ENCODE data around the gene PLXNB2.
A peak's percentile ranks its signal among the peaks of the same experiment; 100 is the strongest.

The PLXNB2 gene

DNA sequence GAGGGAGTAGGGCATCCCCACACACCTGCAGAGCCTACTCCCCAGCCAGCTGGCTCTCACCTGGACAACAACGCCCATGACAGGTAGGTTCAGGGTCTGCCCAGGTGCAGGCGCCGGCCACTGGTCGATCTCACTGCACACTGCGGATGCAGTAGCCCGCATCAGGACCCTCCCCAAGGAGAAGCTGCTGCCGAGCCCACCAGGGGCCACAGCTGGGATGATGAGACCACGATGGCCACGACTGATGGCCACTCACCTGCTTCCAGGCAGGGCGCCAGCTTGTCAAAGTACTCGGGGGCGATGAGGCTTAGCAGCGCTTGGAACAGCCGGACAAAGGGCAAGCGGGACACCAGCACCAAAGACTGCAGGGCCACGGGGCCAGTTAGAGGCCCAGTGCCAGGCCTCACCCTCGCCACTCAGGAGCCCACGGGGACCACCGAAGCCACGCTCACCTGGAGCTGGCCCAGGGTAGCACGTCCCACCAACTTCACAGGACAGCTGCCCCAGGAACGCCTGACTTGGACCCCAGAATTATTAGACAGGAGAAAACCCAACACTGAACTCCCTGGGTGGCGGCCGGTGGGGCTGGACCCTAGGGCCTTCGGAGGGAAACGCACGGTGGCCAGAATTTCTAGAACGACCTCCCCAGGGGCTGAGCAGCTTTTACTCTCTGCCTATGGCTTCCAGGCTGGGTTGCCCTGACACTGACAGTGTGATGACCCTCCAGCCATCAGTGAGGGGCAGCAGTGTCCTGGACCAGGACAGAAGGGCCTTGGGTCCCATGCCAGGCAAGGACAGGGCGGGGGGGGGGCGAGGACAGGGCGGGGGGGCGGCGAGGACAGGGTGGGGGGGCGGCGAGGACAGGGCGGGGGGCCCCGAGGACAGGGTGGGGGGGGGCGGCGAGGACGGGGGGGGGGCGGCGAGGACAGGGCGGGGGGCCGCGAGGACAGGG is 8.9 kb upstream of the PLXNB2 start:
- Histone ChIP-seq H3K4me1 (ENCODE audit: insufficient read depth, poor library complexity, severe bottlenecking) (peaks cover 10% of the 10 kb centered on the region), H3K4me3 (ENCODE audit: severe bottlenecking) (no peak overlapping the region), H3K27ac (ENCODE audit: poor library complexity, severe bottlenecking) (no peak overlapping the region), H3K9me3 (ENCODE audit: severe bottlenecking) (no peaks in the 10 kb centered on the region), H3K36me3 (ENCODE audit: low read depth) (no peaks in the 10 kb centered on the region), H3K27me3 (ENCODE audit: insufficient read depth, poor library complexity, severe bottlenecking) (no peaks in the 10 kb centered on the region)
- no peak for DNase-seq (ENCODE audit: low spot score)
- ATAC-seq (ENCODE audit: low read depth): no peak
- TF ChIP-seq, protein P1, sequence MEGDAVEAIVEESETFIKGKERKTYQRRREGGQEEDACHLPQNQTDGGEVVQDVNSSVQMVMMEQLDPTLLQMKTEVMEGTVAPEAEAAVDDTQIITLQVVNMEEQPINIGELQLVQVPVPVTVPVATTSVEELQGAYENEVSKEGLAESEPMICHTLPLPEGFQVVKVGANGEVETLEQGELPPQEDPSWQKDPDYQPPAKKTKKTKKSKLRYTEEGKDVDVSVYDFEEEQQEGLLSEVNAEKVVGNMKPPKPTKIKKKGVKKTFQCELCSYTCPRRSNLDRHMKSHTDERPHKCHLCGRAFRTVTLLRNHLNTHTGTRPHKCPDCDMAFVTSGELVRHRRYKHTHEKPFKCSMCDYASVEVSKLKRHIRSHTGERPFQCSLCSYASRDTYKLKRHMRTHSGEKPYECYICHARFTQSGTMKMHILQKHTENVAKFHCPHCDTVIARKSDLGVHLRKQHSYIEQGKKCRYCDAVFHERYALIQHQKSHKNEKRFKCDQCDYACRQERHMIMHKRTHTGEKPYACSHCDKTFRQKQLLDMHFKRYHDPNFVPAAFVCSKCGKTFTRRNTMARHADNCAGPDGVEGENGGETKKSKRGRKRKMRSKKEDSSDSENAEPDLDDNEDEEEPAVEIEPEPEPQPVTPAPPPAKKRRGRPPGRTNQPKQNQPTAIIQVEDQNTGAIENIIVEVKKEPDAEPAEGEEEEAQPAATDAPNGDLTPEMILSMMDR (IDR thresholded peaks at IDR 0.05; ENCODE audit: poor library complexity, severe bottlenecking): no peak

DNA sequence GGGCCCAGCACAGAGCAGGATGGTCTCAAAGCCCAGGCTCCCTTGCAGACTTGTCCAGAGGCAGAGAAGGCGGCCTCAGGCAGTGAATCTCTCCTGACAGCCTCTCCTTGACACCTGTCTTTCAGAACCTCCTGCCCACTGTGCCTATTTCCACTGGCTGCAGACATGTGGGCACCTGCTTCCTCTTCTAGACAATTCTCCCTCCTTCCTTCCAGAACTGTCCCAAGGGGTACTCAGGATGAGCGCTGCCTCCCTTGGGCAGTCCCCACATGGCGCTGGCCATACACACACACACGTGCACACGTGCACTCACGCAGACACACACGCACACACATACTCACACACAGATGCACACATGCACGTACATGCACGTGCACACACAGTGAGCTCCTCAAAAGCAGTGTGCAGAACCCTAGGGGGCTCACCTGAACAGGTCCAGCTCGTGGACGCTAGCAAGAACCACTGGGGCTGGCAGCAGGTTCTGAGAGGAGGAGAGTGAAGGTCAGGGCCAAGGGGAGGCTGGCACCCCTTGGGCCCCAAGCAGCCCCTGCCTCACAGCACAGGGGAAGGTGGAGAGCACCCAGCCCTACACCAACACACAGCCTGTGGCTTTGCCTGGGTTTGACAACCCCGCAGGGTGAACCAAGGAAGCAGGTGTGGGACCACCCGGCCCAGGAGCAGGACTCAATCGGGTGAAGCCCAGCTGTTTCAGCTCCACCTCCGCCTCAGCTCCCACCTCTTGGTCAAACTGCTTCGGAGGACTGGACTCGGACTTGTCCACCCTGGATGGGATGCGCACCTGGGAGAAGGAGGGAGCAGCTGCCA is 8.1 kb upstream of the PLXNB2 start:
- no peak for ATAC-seq (ENCODE audit: low read depth)
- H3K4me3 ChIP-seq (ENCODE audit: severe bottlenecking): no peak overlapping the region
- no peak for DNase-seq (ENCODE audit: low spot score)
- no peaks in the 10 kb centered on the region for H3K27me3 ChIP-seq (ENCODE audit: insufficient read depth, poor library complexity, severe bottlenecking)
- H3K9me3 ChIP-seq (ENCODE audit: severe bottlenecking): no peaks in the 10 kb centered on the region
- H3K36me3 ChIP-seq (ENCODE audit: low read depth): no peaks in the 10 kb centered on the region
- TF ChIP-seq, protein P1 (IDR thresholded peaks at IDR 0.05; ENCODE audit: poor library complexity, severe bottlenecking): no peak
- H3K4me1 ChIP-seq (ENCODE audit: insufficient read depth, poor library complexity, severe bottlenecking): peaks cover 10% of the 10 kb centered on the region
- H3K27ac ChIP-seq (ENCODE audit: poor library complexity, severe bottlenecking): no peak overlapping the region

DNA sequence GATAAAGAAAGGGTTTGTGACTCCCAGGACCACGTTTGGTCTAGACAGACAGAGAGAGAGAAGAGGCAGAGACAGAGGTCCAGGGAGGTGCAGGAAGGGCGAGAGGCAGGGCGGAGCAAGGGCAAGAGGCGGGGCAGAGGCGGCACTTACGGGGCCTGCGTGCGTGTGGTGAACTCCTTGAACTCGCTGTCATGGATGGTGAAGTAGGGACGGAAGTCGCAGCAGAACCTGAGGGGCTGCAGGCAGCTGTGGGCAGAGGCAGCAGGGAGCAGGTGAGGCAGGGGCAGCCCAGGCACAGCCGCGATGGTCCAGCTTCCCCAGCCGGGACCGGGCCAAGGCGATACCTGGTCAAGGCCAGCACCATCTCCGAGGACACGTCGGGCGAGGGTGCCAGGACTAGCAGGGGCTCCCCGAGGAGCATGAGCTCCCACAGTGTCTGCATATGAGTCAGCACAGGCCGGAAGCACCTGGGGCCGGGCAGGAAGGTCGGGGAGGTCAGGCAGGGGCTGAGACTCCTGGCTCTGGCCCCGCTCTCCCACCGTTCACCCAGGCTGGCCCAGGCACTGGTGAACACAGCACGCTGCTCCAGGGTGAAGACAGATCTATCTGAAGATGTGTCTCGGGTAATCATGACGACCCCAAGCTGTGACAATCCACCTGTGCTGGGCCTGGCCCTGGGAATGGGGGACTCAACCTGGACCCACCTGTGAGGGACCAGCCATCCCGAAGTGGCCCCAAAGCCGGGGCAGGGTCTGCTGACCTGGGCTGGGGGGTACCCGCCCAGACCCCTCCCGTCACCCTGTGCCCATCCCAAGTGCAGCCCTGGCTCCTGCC is 7.2 kb upstream of the PLXNB2 start:
- peaks cover 10% of the 10 kb centered on the region for H3K4me1 ChIP-seq (ENCODE audit: insufficient read depth, poor library complexity, severe bottlenecking)
- H3K4me3 ChIP-seq (ENCODE audit: severe bottlenecking): no peak overlapping the region
- peak; percentile 61 for DNase-seq (ENCODE audit: low spot score)

DNA sequence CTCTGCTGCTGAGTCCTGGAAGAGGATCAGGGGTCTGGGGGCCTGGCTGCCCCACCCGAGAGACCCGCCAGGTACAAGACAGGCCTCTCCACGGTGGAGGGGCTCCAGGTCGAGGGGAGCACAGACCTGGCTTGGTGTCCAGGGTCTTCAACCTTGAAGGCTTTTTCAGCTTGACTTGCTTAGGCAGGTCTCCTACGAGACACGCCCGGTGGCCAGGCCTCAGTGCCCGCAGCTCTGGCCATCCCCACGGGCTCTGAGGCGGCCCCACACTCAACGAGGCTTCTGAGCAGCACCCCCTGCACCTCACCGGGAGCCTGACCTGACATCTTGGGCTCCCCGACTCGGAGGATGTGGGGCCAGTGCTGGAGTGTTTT is 6.6 kb upstream of the PLXNB2 start:
- TF ChIP-seq, protein P1 (IDR thresholded peaks at IDR 0.05; ENCODE audit: poor library complexity, severe bottlenecking): no peak
- ATAC-seq (ENCODE audit: low read depth) (no peak), DNase-seq (ENCODE audit: low spot score) (no peak)
- no peak overlapping the region for H3K27ac ChIP-seq (ENCODE audit: poor library complexity, severe bottlenecking)
- no peaks in the 10 kb centered on the region for H3K27me3 ChIP-seq (ENCODE audit: insufficient read depth, poor library complexity, severe bottlenecking)
- H3K4me3 ChIP-seq (ENCODE audit: severe bottlenecking): no peak overlapping the region
- no peaks in the 10 kb centered on the region for H3K36me3 ChIP-seq (ENCODE audit: low read depth)
- H3K9me3 ChIP-seq (ENCODE audit: severe bottlenecking): no peaks in the 10 kb centered on the region
- H3K4me1 ChIP-seq (ENCODE audit: insufficient read depth, poor library complexity, severe bottlenecking): peaks cover 10% of the 10 kb centered on the region

More for the DNA sequence above, 7.2 kb upstream of the PLXNB2 start:
- TF ChIP-seq, protein P1 (IDR thresholded peaks at IDR 0.05; ENCODE audit: poor library complexity, severe bottlenecking): no peak
- Histone ChIP-seq H3K27ac (ENCODE audit: poor library complexity, severe bottlenecking) (no peak overlapping the region), H3K27me3 (ENCODE audit: insufficient read depth, poor library complexity, severe bottlenecking) (no peaks in the 10 kb centered on the region), H3K9me3 (ENCODE audit: severe bottlenecking) (no peaks in the 10 kb centered on the region), H3K36me3 (ENCODE audit: low read depth) (no peaks in the 10 kb centered on the region)
- ATAC-seq (ENCODE audit: low read depth): peak; percentile 30; the same call in 2 of the 3 replicates
